DND-41 (cell line): ENCODE data around the gene FLII.

ENCODE experiments used
- EZH2 ChIP-seq: IDR thresholded peaks from 3 replicates; pipeline ENCODE4 v1.6.1; 2012; ENCODE audit warnings: borderline replicate concordance, low read depth, mild to moderate bottlenecking, moderate library complexity, low read length, inconsistent platforms; ENCODE audit not compliant: severe bottlenecking
- TF ChIP-seq, protein P1 (sequence below): IDR thresholded peaks from 2 replicates; pipeline ENCODE4 v1.5.1; 2012; ENCODE audit warnings: borderline replicate concordance, low read length, moderate library complexity, mild to moderate bottlenecking; ENCODE audit not compliant: poor library complexity, severe bottlenecking; ENCODE audit errors: extremely low read depth

DNA sequence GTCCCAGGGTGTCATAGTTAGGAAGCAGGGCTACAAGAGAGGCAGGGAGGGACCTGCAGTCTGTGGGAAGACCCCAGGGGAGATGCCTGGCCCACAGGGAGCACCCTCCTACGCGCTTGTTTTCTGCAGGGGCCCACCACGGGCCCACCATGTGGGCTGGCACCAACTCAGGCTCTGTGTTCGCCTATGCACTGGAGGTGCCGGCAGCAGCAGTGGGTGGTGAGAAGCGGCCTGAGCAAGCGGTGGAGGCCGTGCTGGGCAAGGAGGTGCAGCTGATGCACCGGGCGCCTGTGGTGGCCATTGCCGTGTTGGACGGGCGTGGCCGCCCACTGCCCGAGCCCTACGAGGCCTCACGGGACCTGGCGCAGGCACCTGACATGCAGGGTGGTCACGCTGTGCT, 18.1 kb downstream of the FLII start:
- TF ChIP-seq, protein P1, sequence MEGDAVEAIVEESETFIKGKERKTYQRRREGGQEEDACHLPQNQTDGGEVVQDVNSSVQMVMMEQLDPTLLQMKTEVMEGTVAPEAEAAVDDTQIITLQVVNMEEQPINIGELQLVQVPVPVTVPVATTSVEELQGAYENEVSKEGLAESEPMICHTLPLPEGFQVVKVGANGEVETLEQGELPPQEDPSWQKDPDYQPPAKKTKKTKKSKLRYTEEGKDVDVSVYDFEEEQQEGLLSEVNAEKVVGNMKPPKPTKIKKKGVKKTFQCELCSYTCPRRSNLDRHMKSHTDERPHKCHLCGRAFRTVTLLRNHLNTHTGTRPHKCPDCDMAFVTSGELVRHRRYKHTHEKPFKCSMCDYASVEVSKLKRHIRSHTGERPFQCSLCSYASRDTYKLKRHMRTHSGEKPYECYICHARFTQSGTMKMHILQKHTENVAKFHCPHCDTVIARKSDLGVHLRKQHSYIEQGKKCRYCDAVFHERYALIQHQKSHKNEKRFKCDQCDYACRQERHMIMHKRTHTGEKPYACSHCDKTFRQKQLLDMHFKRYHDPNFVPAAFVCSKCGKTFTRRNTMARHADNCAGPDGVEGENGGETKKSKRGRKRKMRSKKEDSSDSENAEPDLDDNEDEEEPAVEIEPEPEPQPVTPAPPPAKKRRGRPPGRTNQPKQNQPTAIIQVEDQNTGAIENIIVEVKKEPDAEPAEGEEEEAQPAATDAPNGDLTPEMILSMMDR, result no peak
- TF ChIP-seq EZH2, result no peak
